GM18511 (cell line): ENCODE data around the gene SMLR1.
"Not testable (repeated sequence)": the region's sequence is repeated elsewhere in the genome, so short reads cannot be mapped to it uniquely, and the experiment has no call there.

Experiments
- ATAC-seq: cut with Tn5 transposase; IDR thresholded peaks from one replicate; pipeline ENCODE4 v1.9.1; 2021; ENCODE audit warnings: mild to moderate bottlenecking, moderate library complexity; ENCODE audit not compliant: unreplicated experiment

SMLR1 gene

DNA sequence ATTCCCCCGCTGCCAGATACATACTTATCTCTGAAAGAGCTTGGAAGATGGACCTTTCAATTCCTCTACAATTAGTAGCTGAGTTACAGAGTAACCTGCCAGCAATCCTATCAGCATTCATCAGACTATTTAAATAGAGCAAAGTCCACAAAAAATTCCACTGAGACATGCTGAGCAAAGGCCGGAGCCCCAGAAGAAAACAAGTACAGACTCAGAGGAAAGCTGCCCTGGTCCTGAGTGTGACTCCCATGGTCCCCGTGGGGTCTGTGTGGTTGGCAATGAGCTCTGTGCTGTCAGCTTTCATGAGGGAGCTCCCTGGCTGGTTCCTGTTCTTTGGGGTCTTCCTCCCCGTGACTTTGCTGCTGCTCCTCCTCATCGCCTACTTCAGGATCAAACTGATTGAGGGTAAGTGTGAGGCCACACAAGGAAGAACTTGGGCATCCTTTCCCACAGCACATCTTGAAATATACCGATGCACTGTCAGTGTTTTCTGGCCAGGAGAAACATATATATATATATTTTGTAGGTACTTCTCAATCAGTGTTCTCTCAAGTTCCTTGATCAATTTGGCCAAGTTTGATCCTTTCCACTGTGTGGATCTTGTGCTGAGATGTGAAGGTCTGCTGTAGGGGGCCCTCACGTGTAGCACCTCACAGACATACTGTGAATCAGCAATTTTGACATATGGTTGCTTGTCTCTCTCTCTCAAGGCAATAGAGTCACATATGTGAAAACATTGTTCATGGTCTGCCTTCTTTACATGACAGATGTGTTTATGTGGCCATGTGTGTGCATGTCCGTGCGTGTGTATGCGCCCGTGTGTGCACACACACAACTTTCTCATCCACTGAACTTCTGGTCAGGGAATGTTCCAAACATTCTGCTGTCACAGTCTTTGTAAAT lies at the start of gene SMLR1:
Gene SMLR1, plus strand, starts transcription at position 160 of the 903 bp plus-strand sequence. Its CDS starts 8 bp downstream, at position 168.
- ATAC-seq: no peak

DNA sequence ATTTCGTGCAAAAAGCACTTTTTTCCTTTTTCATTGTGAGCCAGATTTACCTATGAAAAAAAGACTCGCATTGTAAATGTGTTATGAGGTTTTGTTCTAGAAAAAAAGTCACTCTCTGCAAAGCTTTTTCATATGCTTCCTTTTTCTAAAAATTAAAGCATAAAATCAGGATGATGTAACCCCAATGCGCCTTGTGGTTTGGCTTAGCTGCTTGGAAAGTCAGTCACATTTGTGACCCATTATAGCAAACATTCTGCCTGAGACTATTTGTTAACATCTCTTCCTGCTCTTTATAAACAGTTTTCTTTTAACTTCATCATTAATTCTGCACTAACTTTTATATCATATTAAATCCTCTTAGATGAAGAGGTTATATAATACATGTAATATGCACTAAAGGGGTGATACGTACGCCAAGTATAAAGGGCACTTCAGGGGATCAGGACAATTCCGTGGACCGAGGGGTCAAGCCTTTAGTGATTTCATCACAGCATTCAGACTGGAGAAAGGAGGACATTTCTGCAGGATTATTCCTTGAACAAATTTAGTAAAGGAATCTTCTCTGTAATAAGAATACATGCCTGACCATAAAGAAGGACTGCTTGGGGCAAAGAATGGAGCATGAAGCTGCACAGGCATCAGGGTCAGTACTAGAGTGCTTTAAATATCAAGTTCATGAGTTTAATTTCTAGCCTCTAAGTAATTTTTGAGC lies 48.1 kb upstream of the SMLR1 start:
- no peak for ATAC-seq

DNA sequence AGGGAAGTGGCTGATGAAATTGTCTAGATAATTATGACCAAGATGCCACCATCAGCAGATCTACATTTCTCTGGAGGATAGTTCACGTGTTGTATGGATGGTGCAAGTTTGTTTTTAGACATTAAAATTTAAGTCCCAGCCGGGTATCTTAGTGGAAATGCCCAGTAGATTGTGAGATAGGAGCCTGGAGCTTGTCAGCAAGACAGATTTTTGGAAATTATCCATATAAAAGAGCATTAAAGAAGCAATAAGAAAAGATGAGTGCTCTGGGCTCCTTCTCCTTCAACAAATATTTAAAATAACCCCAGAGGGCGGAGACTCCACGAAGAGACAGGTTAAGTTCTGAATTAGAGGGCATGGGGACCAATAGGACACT lies 47.6 kb upstream of the SMLR1 start:
- no peak for ATAC-seq

DNA sequence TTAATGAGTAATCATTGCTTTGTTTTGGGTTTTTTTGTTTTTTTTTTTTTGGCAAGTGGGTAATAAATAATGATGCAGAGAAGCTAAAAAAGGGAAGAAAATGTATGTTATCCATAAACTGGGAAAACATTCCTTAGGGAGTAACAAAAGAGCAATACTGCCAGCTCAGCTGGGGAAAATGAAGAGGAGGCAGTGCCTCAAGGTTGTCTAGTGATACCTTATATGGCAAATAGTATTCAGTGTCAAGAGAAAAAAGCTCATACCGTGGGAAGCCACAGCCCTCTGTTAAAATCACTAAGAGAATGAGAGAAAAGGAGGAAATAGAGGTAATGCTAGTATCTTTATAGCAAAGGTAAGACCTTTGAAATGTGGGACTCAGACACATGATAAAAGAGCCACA lies 47.1 kb upstream of the SMLR1 start:
- ATAC-seq: no peak

DNA sequence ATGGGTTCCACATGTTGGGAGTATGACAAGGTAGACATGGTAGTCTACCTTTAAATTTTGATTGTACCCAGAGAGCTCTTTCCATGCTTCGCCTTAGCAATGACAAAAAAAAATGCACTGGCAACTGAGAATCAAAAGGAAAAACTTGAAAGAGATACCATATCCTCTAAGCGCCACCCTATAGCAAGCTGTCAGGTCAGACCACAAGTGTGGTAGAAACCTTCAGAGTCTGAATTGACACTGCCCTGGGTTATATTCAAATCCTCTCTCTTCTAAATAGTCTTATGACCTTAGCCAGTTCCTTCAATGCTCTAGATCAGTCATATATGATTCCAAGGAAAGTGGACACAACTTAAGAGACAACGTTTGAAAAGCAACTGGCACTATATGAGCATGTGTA lies 45.6 kb upstream of the SMLR1 start:
- ATAC-seq: peak; percentile 60

DNA sequence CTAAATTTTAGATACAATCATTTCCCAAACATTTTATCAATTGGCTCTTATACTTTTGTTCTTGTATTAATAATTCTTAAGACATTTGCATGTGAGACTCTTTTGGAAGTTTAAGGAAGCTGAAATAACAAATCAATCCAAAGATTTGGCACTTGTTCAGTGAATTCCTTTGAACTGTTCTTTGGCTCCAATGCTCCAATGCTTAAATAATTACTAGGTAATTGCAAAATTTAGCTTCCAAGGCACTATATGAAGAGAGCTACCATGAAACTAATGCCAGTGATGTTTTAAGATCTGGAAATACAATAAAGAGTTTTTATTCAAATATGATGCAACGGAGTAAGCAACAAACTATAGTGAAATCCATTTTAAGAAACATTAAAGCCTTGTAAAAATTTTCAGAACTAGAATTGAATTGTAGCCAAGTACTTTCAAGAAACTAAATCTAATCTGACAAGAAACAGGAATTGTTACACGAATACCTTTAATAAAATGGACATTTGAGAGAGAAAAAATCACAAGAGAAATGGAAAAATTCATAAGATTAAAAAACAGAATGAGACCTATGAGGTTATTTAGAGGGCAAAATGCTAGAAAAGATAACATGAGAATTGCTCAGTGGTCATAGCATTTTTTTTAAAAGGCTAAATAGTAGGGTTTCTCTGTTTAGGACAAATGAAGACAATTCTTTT lies 43.6 kb upstream of the SMLR1 start:
- ATAC-seq: no peak

DNA sequence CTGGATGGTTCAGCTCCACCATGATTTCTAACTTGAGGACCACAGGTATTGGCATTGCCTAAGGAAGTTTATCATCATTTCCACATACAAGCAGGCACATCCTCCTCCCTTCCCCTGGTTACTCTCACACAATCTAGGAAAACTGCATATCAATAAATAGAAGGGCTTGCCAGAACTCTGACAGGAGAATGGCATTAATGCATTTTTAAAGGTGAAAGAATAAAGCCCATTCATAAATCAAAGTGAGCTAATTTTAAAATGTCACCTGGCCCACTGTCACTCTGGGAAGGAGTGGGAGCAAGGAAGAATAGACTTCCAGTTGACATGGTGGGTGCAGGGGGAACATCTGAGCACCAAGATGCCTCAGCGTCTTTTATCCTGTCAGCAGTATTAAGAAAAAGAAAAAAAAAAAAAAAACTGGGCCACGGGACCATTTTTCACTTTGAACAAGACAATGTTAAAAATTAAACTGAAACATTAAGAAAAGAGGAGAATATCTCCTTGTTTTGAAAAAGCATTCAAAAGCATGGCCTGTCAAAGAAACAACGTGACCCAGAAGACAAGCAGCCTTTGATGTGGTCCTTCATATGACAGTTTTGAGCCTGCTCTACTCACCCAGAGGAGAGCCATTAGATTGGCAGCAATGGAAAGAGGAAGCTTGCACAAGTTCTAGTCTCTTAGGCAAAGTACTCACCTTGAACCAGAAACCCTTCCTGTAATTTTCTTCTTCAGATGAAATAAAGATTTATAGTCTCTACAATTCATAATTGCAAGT lies 39.3 kb upstream of the SMLR1 start:
- no peak for ATAC-seq

DNA sequence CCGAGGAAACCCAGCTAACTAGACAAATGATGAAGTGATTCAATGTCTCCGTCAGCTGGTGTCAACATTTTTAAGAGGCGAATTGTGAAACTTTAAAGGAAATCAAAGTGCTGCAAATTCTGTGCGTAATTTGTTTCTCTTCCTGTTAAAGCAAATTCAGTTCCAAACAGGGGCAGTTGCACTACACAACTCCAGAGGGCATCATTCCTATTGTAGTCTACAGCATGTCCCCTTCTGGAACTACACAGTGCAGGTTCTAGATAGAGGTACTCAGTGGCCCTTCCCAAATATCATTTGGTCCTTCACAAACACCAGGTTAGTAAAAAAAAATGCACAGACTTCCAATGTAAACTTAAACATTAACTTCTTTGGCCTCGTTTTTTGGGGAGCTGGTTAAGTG lies 38.3 kb upstream of the SMLR1 start:
- ATAC-seq: no peak

DNA sequence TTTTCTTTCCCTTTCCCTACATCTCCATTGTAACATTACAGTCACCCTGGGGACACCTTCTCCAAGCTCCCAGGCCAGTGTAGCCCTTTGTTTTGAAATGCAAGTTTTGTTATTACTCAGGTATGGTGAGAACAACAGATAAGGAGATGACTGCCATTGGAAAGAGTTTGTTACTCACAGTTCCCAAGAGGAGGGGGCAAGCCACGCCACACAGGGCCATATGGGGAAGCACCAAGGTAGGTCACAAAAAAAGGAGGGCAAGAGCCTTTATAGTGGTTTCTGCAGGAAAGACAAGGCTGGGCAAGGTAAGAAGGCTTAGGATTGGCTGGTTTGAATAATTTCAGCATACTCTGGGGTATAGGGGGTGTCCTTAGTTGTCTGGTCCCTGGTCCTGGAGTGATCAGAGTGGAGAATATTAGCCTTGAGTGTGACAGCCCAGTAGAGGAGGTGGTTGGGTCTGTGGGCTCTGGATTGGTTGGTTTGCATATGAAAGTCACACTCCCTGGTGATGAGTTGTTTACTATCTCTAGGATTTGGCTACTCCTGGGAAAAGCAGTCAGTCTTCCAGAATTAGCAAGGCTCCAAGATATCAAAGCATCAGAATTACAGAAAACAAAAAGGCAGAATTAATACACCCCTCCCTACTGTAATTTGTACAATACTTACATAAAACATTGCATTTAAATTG lies 33.1 kb upstream of the SMLR1 start:
- no peak for ATAC-seq

DNA sequence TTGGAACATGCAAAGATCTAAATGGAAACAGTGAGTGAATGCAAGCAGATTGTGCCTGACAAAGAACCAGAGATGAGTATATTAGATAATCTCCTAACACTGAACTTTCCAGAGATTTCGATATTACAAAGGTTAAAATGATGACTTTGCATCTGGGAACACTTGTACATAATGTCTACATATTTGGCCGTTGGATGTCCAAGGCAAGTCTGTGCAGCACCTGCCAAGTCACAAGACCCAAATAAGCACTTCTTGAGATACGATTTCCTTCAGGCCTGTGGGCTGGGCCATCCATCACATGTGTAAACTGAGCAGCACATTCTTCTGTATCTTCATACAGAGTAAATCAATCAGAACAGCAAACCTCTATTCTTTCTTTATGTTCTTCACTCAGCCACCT lies 32.5 kb upstream of the SMLR1 start:
- no peak for ATAC-seq

DNA sequence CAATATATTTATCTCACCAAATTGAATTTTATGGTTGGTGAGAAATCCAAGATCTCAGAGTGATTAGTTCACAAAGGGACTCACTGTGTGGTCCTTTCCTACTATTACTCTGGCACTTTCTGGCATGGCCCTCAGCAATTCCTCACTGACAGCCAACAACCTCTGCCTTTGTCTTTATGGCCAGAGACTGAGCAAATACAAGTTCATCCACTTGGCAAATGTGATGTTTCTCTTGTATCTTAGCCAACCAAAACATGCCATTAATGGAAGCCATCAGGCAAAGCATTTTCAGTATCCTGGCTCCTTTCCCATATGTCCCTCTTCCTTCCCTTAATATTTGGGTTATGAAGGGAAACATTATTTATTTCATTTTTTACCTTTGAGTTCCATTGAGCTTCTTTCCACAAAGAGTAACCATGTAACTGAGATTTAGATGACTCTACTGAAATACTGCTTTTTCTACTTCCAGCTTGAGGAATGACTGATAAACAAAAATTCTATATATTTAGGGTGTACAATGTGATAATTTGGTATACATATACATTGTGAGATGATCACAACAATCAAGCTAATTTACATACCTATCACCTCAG lies 30.8 kb upstream of the SMLR1 start:
- no peak for ATAC-seq

DNA sequence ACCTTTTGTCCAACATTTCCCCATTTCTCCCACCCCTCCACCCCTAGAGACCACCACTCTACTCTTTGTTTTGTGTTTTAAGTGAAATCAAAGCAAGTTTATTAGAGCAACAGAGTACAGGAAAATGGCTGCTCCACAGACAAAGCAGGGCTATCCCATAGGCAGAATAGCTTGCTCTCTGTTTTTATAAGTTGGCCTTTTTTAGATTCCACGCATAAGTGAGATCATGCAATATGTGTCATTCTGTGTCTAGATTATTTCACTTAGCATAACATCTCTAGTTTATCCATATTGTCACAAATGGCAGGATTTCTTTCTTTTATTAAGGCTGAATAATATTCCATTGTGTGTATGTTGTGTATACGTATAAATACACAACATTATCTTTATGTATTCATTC lies 30.1 kb upstream of the SMLR1 start:
- ATAC-seq: no peak

DNA sequence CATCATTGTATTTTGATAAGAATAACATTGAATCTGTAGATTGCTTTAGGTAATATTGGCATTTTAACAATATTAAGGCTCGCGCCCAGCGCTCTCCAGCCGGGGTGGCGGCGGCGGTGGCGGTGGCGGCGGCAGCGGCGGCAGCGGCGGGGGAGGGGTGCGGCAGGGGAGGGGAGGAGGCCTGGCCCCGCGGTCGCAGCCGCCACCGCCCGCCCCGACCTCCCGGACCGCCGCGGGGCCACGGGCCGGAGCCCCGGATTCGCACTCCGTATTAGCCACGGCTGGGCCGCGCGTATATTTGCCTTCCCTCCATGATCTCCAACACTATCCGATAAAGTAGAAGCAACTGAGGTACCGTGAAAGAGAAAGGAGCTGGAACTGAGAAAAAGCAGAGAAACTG lies 25.8 kb upstream of the SMLR1 start:
- ATAC-seq: not testable (repeated sequence)

DNA sequence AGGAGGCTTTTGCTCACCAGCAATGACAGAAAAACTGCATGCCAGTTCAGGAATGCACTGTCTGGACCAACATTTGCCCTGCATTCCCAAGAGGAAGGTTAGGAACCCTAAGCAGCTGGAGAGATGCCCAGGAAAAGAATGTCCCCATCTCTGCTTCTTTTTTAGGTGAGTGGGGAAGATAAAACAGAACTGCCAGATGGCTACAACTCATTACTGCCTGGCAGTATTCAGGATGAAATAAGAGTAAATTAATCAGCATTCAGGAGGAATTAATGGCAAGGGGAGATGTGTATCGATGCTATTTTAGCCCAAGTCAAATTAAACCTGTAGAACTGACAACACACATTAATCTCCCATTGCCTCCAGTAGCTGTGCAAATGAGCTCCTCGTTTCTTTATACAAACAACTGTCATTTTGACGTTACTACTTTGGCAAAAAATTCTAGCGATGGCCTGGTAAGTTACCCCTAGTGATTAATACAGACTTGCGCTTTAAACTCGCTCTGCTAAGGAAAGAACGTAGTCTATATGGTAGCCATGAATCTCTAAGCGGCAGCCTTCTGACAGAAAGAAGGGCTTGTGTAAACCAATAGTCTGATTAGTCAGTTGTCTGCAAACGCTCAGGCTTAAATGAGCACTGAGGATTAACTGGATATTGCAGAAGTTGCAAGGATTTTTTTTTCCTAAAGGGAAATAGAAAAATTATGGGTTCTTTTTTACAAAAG lies 16.7 kb upstream of the SMLR1 start:
- no peak for ATAC-seq

DNA sequence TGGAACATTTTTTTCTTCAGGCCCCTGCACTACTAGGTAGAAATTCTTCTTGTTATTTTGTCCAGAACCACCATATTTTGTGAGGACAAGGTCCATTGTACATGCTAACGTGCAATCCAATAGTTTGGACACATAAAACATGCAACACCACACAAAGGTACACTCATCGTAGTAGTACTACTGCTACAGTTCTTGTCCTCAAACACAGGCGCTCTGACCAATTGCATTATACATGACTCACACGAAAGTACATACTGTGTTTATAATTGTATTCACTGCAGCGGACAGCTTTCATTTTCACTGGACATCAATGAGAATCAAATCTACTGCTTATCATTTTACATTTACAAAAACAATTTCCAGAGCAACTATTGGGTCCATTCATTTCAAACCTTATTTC lies 15.3 kb upstream of the SMLR1 start:
- no peak for ATAC-seq

DNA sequence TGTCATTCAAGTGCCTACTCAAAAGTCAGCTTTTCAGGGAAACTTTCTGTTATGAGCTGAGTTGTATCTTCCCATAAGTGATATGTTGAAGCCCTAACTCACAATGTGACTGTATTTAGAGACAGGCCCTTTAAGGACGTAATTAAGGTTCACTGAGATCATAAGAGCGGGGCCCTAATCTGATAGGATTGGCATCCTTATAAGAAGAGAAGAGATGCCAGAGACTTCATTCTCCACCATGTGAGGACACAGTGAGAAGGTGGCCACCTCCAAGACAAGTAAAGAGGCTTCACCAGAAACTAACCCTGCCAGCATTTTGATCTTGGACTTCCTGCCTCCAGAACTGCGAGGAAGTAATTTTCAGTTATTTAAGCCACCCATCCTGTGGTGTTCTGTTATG lies 12.7 kb upstream of the SMLR1 start:
- ATAC-seq: no peak

DNA sequence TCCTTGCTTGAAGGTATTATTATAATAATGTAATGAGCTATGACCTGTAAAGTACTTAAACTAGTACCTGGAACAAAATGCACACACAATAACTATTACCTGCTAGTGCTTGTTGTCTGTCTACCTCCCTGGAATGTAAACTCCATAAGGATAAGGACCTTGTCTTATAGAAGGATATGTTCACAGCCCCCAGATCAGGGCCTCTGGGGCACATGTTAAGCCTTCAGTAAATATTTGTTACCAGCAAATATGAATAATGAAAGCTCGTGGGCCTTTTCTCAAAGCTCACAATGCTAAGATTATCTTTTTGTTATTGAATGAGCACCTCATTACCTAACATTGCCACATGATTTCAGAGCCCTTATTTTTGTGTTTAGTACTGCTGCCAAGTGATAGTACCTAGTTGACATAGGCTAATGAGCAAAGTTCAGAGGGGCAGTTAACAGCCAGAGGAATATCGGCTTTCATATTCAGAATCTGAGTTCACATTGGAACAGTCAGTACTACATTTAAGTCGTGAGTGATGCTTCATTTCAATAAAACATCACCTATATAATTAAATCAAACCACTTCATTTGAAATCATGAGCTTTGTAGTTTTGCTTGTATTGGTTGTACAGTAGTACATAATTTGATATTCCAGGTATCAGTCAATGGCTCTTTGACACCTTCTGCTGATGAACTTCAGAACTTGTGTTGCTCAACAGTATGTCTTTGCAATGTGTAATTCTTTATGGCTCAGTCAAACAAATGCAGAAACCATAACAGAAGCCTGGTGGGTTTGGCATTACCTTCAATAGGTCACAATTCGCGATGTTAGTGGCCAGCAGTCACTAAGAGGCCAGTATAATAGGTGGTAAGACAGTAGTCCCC lies 11.8 kb upstream of the SMLR1 start:
- ATAC-seq: no peak

DNA sequence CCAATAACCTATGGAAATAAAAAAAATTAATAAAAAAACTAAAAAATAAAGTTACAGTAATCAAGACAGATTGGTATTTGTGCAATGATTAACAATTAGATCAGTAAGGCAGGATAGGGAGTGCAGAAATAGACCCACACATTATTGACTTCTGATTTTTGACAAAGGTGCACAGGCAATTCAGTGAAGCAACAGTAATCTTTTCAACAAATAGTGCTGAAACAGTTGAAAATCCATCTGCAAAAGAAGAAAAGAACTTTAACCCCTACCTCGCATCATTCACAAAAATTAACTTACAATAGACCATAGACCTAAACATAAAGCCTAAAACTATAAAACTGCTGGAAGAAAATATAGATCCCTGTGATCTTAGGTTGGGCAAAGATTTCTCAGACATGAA lies 4.5 kb upstream of the SMLR1 start:
- ATAC-seq: no peak
